ENCODE measurements around the gene IGFL1.

DNA sequence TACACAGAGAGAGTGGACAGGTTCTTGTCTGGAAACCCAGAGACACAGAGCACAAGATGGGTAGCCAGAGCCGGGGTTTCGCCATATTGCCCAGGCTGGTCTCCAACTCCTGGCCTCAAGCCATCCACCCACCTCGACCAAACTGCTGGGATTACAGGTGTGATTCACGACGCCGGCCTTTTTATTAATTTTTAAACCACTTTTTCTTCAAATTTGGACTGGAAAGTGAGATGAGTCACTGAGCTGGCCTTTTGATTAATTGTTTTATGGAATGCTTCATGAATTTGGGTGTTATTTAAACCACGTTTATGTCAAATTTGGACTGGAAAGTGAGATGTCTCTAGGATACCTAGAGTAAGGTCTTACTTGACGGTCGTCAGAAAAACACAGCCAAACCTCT is 12.1 kb upstream of the IGFL1 start:
- TF ChIP-seq, protein P1, sequence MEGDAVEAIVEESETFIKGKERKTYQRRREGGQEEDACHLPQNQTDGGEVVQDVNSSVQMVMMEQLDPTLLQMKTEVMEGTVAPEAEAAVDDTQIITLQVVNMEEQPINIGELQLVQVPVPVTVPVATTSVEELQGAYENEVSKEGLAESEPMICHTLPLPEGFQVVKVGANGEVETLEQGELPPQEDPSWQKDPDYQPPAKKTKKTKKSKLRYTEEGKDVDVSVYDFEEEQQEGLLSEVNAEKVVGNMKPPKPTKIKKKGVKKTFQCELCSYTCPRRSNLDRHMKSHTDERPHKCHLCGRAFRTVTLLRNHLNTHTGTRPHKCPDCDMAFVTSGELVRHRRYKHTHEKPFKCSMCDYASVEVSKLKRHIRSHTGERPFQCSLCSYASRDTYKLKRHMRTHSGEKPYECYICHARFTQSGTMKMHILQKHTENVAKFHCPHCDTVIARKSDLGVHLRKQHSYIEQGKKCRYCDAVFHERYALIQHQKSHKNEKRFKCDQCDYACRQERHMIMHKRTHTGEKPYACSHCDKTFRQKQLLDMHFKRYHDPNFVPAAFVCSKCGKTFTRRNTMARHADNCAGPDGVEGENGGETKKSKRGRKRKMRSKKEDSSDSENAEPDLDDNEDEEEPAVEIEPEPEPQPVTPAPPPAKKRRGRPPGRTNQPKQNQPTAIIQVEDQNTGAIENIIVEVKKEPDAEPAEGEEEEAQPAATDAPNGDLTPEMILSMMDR (conservative IDR thresholded peaks at IDR 0.05; ENCODE audit: low read depth, low read length), result no peak
- TF ChIP-seq BHLHE40 (IDR thresholded peaks at IDR 0.05; ENCODE audit: low read depth, low read length) (no peak), CEBPB (IDR thresholded peaks at IDR 0.05; ENCODE audit: low read depth, low read length) (no peak), POLR2A (IDR thresholded peaks at IDR 0.05; ENCODE audit: low read depth, low read length) (no peak), FOS (IDR thresholded peaks at IDR 0.05; ENCODE audit: low read depth, low read length) (no peak), RFX5 (IDR thresholded peaks at IDR 0.05; ENCODE audit: low read depth, low read length) (no peak), MXI1 (IDR thresholded peaks at IDR 0.05; ENCODE audit: borderline replicate concordance, low read depth, low read length) (no peak), RCOR1 (IDR thresholded peaks at IDR 0.05; ENCODE audit: insufficient replicate concordance, low read length) (no peak), SMC3 (IDR thresholded peaks at IDR 0.05; ENCODE audit: low read depth, low read length) (no peak), MAZ (IDR thresholded peaks at IDR 0.05; ENCODE audit: borderline replicate concordance, low read depth, low read length) (no peak), RAD21 (IDR thresholded peaks at IDR 0.05; ENCODE audit: low read length) (no peak)
